Keratinocyte (primary cell): ENCODE results near the gene CNP. TPM values are rescaled to one million over a fixed set of nuclear protein-coding genes. Genes with fewer than 3 reads are reported as not detected.

Source experiments
- DNase-seq: peaks from one replicate; pipeline ENCODE4 v3.0.0-alpha.2; 2011; ENCODE audit warnings: low read depth, missing footprints, low spot score
- FAIRE-seq: peaks from 2 replicates; lab custom pipeline; 2011; peaks lifted over from hg19 to GRCh38; lab: Jason Lieb, UNC
- H2AFZ ChIP-seq: 2 replicates; pipeline ENCODE4 v1.6.0; 2012; ENCODE audit warnings: low read length, control low read depth, inconsistent platforms; ENCODE audit not compliant: control insufficient read depth
- H3K27ac ChIP-seq: 2 replicates; pipeline ENCODE4 v1.5.1; 2011; ENCODE audit warnings: low read length; ENCODE audit not compliant: control insufficient read depth, insufficient read depth
- H3K27me3 ChIP-seq: 3 replicates; pipeline ENCODE4 v1.6.0; 2011; ENCODE audit warnings: low read length; ENCODE audit not compliant: control insufficient read depth, insufficient read depth; ENCODE audit errors: extremely low read depth
- H3K36me3 ChIP-seq, 2 experiments: 2 replicates in 1 of 2; 3 replicates in 1 of 2; pipeline ENCODE4 v1.5.1; 2011; ENCODE audit warnings: low read length in 2 of 2, mild to moderate bottlenecking in 1 of 2; ENCODE audit not compliant: control insufficient read depth in 2 of 2, insufficient read depth in 2 of 2; ENCODE audit errors: extremely low read depth in 1 of 2
- H3K4me1 ChIP-seq: 3 replicates; pipeline ENCODE4 v1.5.1; 2011; ENCODE audit warnings: low read length; ENCODE audit not compliant: control insufficient read depth, insufficient read depth; ENCODE audit errors: extremely low read depth
- H3K4me2 ChIP-seq: 3 replicates; pipeline ENCODE4 v1.6.0; 2011; ENCODE audit warnings: low read depth, low read length; ENCODE audit not compliant: control insufficient read depth, insufficient read depth; ENCODE audit errors: extremely low read depth
- H3K4me3 ChIP-seq, 3 experiments: fragments of 200-600 bp in 1 of 3; sonication (generic) in 1 of 3; 2 replicates in 2 of 3; 3 replicates in 1 of 3; pipeline ENCODE4 v1.5.1; 2011 to 2016; ENCODE audit warnings: low read length in 3 of 3, mild to moderate bottlenecking in 3 of 3, control low read depth in 2 of 3, inconsistent platforms in 1 of 3, low read depth in 1 of 3, mixed read lengths in 1 of 3, mixed run types in 1 of 3, moderate library complexity in 1 of 3; ENCODE audit not compliant: control insufficient read depth in 2 of 3, insufficient read depth in 2 of 3; ENCODE audit errors: extremely low read depth in 1 of 3
- H3K79me2 ChIP-seq: 2 replicates; pipeline ENCODE4 v1.6.0; 2012; ENCODE audit warnings: low read length; ENCODE audit not compliant: control insufficient read depth, insufficient read depth
- H3K9ac ChIP-seq: 3 replicates; pipeline ENCODE4 v1.6.0; 2011; ENCODE audit warnings: low read length; ENCODE audit not compliant: control insufficient read depth, insufficient read depth; ENCODE audit errors: extremely low read depth
- H3K9me1 ChIP-seq: 3 replicates; pipeline ENCODE4 v1.6.0; 2011; ENCODE audit warnings: low read length; ENCODE audit not compliant: control insufficient read depth, insufficient read depth; ENCODE audit errors: extremely low read depth
- H3K9me3 ChIP-seq: 2 replicates; pipeline ENCODE4 v1.5.1; 2012; ENCODE audit warnings: low read depth, low read length; ENCODE audit not compliant: control insufficient read depth
- H4K20me1 ChIP-seq: 3 replicates; pipeline ENCODE4 v1.6.0; 2011; ENCODE audit warnings: low read length; ENCODE audit not compliant: control insufficient read depth, insufficient read depth; ENCODE audit errors: extremely low read depth
- EZH2 ChIP-seq: IDR thresholded peaks from one replicate; pipeline ENCODE4 v1.6.1; 2012; ENCODE audit warnings: inconsistent platforms, mild to moderate bottlenecking, low read length, moderate library complexity
- dilution Hi-C: fragments of 300-500 bp; cut with MboI; formaldehyde crosslinking; loops from one replicate; pipeline ENCODE4 v1.7.0; 2020; ENCODE audit warnings: low sequenced_read_pairs; ENCODE audit not compliant: extremely low pct_ligation_motif_present
- polyA plus RNA-seq, 5 experiments: library from polyadenylated mRNA; depleted of rRNA in 3 of 5; stranded (reverse) in 3 of 5; stranded (forward) in 1 of 5; unstranded in 1 of 5; fragments of >200 nt; gene quantifications; 1 replicate in 1 of 5; 2 replicates in 3 of 5; 3 replicates in 1 of 5; pipeline versions ENCODE4 v1.2.1 to v1.2.3, GENCODE V29; 2011 to 2012; ENCODE audit warnings: missing spikeins in 2 of 5, low read depth in 1 of 5, low replicate concordance in 1 of 5
- TF ChIP-seq, protein P1 (sequence below), 3 experiments: IDR thresholded peaks in 1 of 3; conservative IDR thresholded peaks in 1 of 3; optimal IDR thresholded peaks in 1 of 3; 2 replicates in 2 of 3; 3 replicates in 1 of 3; pipeline versions ENCODE3 to v1.5.1; 2011; ENCODE audit warnings: low read length in 3 of 3, mild to moderate bottlenecking in 3 of 3, moderate library complexity in 2 of 3, control low read depth in 1 of 3, inconsistent platforms in 1 of 3; ENCODE audit not compliant: insufficient read depth in 2 of 3; ENCODE audit errors: extremely low read depth in 1 of 3

CNP gene
- polyA plus RNA-seq, 1 donor (not counting 4 experiments of a cell fraction or from before 2014, with no cell fraction given), result 32.4 TPM

DNA sequence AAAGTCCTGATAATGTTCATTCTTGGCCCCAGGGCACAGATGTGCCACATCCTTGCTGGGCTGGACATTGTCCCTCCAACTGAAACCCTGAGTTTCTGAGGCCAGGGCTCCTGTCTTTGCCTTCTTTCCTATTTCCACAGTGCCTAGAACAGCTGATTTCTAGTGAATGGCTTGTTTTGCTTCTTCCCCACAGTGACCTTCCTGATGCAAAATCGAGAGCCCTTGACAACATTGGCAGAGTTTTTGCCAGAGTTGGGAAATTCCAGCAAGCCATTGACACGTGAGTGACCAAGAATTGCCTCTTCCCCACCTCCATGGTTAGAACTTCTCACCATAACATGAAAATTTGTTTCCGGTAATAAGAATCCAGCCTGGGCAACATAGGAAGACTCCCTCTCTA is 21.7 kb upstream of the CNP start:
- no peak overlapping the region for H3K27ac ChIP-seq
- TF ChIP-seq EZH2, result no peak
- TF ChIP-seq, protein P1, sequence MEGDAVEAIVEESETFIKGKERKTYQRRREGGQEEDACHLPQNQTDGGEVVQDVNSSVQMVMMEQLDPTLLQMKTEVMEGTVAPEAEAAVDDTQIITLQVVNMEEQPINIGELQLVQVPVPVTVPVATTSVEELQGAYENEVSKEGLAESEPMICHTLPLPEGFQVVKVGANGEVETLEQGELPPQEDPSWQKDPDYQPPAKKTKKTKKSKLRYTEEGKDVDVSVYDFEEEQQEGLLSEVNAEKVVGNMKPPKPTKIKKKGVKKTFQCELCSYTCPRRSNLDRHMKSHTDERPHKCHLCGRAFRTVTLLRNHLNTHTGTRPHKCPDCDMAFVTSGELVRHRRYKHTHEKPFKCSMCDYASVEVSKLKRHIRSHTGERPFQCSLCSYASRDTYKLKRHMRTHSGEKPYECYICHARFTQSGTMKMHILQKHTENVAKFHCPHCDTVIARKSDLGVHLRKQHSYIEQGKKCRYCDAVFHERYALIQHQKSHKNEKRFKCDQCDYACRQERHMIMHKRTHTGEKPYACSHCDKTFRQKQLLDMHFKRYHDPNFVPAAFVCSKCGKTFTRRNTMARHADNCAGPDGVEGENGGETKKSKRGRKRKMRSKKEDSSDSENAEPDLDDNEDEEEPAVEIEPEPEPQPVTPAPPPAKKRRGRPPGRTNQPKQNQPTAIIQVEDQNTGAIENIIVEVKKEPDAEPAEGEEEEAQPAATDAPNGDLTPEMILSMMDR (optimal IDR thresholded peaks at IDR 0.05 in 1 of 3, IDR thresholded peaks at IDR 0.05 in 1 of 3, conservative IDR thresholded peaks at IDR 0.05 in 1 of 3; ENCODE audit: extremely low read depth in 1 of 3, insufficient read depth in 2 of 3, low read length in 3 of 3), result no peak
- no peaks in the 10 kb centered on the region for H3K9me1 ChIP-seq
- peaks cover 3% of the 10 kb centered on the region for H3K27me3 ChIP-seq
- H3K9me3 ChIP-seq, result no peaks in the 10 kb centered on the region
- H3K4me1 ChIP-seq, result no peaks in the 10 kb centered on the region
- H4K20me1 ChIP-seq, result no peaks in the 10 kb centered on the region
- H3K4me3 ChIP-seq, result no peak overlapping the region
- DNase-seq (no peak), FAIRE-seq (no peak)
- H3K4me2 ChIP-seq, result no peak overlapping the region
- dilution Hi-C loops, result no loop called here
- H3K36me3 ChIP-seq, result no peaks in the 10 kb centered on the region
- no peak overlapping the region for H2AFZ ChIP-seq
- no peaks in the 10 kb centered on the region for H3K79me2 ChIP-seq
- no peak overlapping the region for H3K9ac ChIP-seq

DNA sequence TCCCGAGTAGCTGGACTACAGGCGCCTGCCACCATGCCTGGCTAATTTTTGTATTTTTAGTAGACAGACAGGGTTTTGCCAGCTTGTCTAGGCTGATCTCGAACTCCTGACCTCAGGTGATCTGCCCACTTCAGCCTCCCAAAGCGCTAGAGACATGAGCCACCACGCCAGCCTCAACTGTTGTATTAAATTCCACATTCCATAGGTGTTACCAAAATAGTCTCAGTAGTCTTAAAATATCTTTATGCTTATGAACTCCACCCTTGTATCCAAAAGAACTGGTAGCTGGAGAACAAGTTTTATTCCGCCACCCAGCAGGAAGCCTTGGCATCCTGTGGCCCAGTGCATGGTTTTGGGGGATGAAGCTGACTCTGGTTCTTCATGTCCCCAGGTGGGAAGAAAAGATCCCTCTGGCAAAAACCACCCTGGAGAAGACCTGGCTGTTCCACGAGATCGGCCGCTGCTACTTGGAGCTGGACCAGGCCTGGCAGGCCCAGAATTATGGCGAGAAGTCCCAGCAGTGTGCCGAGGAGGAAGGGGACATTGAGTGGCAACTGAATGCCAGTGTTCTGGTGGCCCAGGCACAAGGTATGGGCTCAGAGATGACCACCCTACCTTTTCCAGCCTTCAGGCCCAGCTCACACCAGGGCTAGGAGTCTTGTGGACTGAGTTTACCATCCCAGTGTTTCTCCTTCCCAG is 17.7 kb upstream of the CNP start:
- dilution Hi-C loops, result no loop called here
- no peaks in the 10 kb centered on the region for H3K79me2 ChIP-seq
- no peaks in the 10 kb centered on the region for H3K36me3 ChIP-seq
- no peak overlapping the region for H3K9ac ChIP-seq
- H3K9me3 ChIP-seq, result no peaks in the 10 kb centered on the region
- no peak overlapping the region for H3K27ac ChIP-seq
- TF ChIP-seq EZH2, result no peak
- TF ChIP-seq, protein P1 (optimal IDR thresholded peaks at IDR 0.05 in 1 of 3, IDR thresholded peaks at IDR 0.05 in 1 of 3, conservative IDR thresholded peaks at IDR 0.05 in 1 of 3; ENCODE audit: extremely low read depth in 1 of 3, insufficient read depth in 2 of 3, low read length in 3 of 3), result no peak
- H3K4me2 ChIP-seq, result no peak overlapping the region
- H2AFZ ChIP-seq, result peak overlapping the region; percentile 35
- DNase-seq (no peak), FAIRE-seq (no peak)
- no peaks in the 10 kb centered on the region for H3K9me1 ChIP-seq
- H3K4me3 ChIP-seq, result no peak overlapping the region
- H4K20me1 ChIP-seq, result no peaks in the 10 kb centered on the region
- H3K4me1 ChIP-seq, result no peaks in the 10 kb centered on the region
- no peaks in the 10 kb centered on the region for H3K27me3 ChIP-seq
